ENCODE measurements around the gene CCDC171.
"Not testable (repeated sequence)": the region's sequence is repeated elsewhere in the genome, so short reads cannot be mapped to it uniquely, and the experiment has no call there.

CCDC171 gene

DNA sequence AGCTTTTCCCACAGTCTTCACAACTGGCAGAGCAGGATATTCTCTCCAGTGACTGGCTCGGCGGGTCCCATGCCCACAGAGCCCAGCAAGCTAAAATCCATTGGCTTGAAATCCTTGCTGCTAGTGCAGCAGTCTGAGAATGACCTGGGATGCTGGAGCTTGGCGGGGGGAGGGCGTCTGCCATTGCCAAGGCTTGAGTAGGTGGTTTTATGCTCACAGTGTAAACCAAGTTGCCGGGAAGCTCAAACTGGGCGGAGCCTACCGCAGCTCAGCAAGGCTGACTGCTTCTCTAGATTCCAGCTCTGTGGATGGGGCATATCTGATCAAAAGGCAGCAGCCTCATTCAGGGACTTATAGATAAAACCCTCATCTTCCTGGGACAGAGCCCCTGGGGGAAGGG lies 194.1 kb downstream of the CCDC171 start:
- DNase-seq (ENCODE audit: low read depth in 2 of 2, low spot score in 1 of 2): no peak

DNA sequence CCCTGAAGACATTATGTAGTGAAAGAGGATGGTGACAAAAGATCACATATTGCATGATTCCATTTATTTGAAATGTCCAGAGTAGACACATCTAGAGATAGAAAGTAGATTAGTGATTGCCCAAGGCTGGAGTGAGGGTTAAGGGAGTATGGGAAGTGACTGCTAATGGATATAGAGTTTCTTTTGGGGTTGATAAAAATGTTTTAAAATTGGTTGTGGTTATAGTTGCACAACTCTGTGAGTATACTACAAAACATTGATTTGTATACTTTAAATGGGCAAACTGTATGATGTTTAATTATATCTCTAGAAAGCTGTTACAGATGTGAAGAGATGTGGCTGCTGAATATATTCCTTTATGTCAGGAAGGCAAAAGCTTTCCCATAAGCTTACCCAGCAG lies 202.8 kb downstream of the CCDC171 start:
- no peak for DNase-seq (ENCODE audit: low read depth in 2 of 2, low spot score in 1 of 2)

DNA sequence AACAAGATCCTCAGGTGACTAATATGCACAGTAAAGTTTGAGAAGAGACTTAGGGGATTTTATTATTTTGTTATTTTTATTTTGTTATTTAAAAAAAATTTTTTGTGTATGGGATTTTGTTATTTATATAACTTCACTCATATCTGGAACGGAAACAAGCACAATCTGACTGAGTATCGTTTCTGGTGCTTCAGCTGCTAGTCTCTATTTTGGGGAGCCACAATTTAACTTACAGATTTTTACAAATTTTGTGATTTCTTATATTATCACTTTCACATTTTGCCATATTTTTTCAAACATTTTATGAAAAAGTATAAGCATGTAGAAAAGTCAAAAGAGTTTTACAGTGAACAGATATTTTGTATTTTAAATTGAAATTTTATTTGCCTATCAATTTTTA lies 208.7 kb downstream of the CCDC171 start:
- no peak for DNase-seq (ENCODE audit: low read depth in 2 of 2, low spot score in 1 of 2)

DNA sequence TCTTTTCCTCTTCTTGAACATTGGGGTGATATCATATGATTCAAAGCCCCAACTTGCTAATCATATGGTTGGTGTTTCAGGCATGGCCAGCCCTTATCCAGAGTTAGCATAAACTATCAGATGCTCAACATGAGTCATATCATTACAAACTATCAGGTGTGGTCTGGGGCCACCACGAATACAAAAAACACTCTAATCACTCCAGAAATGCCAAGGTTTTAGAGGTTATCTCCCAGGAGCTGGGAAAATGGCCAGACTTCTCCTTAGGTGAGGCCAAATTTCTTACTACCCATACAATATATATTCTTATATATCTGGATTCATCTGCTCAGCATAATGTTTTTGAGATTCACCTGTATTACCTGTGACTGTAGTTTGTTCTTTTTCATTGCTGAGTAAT lies 210.5 kb downstream of the CCDC171 start:
- DNase-seq (ENCODE audit: low read depth in 2 of 2, low spot score in 1 of 2): no peak

DNA sequence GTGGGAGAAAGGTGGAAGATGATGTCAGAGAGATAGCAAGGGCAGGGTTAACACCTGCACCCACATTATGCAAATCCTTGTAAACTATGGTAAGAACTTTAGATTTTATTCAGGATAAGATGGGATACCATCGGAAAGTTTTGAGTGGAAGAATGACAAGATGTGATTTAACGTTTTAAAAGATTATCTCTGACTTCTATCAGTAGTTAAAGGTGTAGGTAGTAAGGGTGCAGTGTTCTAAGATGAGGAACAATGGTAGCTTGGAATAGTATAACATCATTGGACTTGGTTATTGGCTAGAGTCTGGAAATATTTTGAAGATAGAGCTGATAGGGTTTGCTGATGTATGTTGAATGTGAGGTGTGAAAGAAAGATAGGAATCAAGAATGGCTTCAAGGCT lies 211.3 kb downstream of the CCDC171 start:
- DNase-seq (ENCODE audit: low read depth in 2 of 2, low spot score in 1 of 2): no peak

DNA sequence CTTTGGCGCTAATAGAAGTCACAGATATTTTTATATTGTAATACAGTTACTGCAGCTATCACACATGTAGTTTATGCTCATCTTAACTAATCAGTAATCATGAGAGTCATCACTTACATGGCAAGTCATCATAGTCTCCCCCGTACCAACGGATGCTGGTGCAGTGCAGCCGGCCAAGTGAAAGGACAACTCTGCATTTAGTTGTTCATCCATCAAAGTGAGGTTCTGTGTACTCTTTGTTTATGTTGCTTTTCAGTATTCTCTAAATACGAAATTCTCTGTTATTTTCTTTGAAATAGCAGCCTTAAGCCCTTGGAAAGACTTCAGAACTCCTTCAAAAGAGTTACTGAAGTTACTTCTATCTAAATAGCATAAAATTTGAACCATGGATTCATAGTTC lies 216.7 kb downstream of the CCDC171 start:
- no peak for DNase-seq (ENCODE audit: low read depth in 2 of 2, low spot score in 1 of 2)

DNA sequence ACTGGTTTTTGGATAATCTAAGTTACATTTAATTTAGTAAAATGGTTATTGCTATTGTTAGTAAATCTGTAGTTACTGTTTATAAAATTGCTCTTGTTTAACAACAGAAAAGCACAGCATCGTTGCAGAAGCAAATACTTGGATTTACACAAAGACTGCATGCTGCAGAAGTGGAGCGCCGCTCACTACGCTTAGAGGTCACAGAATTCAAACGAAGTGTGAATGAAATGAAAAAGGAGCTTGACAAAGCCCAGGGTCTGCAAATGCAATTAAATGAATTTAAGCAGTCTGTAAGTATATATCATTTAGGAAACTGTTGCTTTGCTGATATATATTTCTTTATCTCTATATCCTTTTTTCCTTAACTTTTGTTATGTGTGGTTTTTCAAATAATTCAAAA lies 226.0 kb downstream of the CCDC171 start:
- no peak for DNase-seq (ENCODE audit: low read depth in 2 of 2, low spot score in 1 of 2)

DNA sequence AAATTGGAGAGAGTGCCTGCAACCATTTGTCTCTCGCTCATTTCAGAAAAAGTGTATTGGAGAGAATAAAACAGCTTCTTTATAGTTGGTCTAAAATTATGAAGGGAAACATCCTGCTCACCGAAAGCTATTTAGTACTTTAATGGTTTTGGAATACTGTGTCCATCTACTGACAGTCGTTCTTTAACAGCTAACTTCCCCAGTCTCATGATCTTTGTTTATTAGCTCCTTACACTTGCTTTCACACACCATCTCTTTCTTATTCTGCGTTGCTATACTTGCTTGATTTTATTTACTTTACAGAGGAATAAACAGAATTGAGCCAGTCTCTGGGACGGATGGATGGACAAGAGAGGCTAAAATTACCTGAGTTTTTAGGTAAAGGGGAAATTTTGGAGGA lies 229.3 kb downstream of the CCDC171 start:
- DNase-seq (ENCODE audit: low read depth in 2 of 2, low spot score in 1 of 2): no peak

DNA sequence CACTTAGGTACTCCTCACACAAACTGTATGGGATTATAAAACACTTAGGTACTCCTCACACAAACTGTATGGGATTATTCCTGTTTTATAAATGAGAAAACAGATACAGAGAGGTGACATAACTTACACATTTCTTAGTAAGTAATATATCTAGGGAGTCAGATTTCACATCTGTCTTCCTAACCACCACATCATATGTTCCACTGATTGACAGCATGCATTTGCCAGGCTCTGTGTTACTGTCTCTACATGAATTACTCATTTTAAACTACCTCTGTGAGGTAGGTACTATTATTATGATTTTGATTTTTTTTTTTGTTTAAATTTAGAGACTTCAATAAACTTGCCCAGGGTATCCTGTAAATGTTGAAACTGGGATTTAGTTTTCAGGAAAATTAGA lies 232.7 kb downstream of the CCDC171 start:
- DNase-seq (ENCODE audit: low read depth in 2 of 2, low spot score in 1 of 2): no peak

DNA sequence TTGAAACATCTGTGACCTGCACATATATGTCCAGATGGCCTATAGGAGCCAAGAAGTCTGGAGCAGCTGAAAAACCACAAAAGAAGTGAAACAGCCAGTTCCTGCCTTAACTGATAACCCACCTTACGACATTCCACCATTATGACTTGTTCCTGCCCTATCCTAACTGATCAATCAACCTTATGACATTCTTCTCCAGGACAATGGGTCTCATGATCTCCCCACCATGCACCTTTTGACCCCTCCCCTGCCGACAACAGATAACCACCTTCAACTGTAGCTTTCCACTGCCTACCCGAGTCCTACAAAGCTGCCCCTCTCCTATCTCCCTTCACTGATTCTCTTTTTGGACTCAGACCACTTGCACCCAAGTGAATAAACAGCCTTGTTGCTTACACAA lies 233.8 kb downstream of the CCDC171 start:
- DNase-seq (ENCODE audit: low read depth in 2 of 2, low spot score in 1 of 2): no peak

DNA sequence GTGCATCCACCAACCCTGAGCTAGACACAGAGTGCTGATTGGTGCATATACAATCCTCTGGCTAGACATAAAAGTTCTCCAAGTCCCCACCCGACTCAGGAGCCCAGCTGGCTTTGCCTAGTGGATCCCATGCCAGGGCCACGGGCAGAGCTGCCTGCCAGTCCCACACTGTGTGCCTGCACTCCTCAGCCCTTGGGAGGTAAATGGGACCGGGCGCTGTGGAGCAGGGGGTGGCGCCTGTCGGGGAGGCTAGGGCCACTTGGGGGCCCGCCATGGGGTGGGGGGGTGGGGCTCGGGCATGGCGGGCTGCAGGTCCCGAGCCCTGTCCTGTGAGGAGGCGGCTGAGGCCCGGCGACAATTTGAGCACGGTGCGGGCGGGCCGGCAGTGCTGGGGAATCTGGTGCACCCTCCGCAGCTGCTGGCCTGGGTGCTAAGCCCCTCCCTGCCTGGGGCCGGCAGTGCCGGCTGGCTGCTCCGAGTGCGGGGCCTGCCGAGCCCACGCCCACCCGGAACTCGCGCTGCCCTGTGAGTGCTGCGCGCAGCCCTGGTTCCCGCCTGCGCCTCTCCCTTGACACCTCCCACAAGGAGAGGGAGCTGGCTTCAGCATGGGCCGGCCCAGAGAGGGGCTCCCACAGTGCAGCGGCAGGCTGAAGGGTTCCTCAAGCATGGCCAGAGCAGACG lies 257.5 kb downstream of the CCDC171 start:
- DNase-seq (ENCODE audit: low read depth in 2 of 2, low spot score in 1 of 2): not testable (repeated sequence)

DNA sequence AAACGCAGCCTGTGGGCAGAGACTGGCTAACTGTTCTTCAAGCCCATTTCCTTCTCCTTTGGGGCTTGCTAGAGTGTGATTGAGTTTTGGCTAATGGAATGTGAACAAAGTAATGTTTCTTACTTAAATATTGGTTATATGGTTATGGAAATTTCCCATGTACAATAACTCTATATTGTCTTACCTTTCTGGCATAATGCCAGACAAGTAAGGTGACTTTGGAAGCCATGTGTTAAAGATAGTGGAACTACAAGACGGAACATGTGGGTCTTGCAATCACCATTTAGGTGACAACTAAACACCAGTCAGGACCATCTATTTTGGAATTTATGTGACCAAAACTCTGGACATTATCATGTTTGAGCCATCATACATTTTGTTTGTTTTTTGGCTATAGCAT lies 260.2 kb downstream of the CCDC171 start:
- DNase-seq (ENCODE audit: low read depth in 2 of 2, low spot score in 1 of 2): no peak

DNA sequence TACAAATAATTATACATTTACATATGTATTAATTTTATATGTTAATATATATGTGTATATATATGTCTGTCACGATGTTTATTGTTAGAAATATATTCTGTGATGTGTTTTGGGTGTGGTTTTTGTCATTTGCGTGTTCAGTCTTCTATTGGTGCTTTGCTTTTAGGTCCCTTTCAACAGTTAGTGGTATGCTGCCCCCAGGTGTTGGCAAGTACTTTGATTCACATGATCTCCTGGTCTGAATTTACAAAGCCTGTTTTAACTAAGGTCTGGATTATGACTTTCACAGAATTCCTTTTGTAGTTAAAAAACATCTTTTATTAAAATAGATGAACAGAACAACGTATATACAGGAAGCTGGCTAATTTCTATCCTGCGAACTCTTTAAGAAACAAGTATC lies 271.5 kb downstream of the CCDC171 start:
- DNase-seq (ENCODE audit: low read depth in 2 of 2, low spot score in 1 of 2): no peak

DNA sequence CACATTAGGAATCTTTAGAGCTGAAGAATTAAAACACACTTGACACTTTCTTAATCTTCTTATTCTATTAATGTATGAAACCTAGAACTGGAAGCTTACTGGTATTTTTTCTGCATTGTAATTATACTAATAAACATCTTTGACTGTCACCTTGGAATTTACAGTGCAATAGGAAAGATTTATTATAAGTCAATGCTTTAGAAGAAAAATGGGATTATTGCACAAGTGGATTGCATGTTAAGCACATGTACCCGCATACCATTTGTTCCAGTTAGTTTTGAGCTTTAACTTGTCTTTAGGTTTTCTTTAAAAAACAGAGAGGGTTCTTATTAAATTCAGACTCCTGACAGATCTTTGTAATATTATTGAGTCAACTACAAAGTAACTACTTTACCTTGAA lies 278.5 kb downstream of the CCDC171 start:
- no peak for DNase-seq (ENCODE audit: low read depth in 2 of 2, low spot score in 1 of 2)

DNA sequence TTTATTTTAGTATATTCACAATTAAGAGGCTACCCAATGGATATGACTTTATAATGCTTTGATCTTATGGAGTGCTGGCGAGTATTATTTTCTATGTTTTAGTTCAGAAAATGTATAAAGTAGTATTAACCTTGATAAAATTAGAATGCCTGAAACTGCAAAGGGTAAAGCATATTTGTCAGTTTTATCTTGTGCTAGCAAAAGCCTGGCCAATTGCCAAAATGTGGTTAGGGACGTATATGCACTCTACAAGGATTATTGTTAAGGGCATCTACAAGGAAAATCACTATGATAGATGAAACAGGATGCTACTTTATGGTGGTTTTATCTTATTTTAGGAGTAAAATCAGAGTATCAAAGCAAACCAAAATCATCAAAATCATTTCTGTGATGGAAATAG lies 281.7 kb downstream of the CCDC171 start:
- DNase-seq (ENCODE audit: low read depth in 2 of 2, low spot score in 1 of 2): no peak

DNA sequence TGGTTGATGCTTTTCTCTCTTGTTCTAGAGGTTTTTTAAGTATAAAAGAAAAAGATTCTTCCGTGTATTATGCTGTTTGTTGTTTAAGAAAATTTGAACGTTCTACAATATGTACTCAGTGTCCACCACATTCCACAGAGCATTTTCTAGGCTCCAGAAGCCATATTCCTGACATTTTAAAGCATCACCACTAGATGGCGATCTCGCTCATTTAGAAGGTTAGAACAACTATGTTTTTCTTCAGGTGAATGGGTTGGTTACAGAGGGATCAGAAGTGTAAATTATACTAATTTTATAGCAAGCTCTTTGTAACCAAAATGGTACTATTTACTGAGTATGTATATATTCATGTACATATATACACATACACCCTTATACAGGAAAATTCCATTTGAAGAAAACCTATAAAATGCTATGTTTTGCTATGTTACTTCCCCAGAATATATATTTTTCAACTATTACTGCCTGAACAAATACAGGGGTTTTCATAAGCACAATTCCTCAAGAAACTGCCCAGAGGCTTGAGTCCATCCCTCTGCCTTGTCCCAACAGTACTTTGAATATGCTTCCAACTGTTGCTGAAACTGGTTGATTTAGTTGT lies 284.3 kb downstream of the CCDC171 start:
- no peak for DNase-seq (ENCODE audit: low read depth in 2 of 2, low spot score in 1 of 2)

DNA sequence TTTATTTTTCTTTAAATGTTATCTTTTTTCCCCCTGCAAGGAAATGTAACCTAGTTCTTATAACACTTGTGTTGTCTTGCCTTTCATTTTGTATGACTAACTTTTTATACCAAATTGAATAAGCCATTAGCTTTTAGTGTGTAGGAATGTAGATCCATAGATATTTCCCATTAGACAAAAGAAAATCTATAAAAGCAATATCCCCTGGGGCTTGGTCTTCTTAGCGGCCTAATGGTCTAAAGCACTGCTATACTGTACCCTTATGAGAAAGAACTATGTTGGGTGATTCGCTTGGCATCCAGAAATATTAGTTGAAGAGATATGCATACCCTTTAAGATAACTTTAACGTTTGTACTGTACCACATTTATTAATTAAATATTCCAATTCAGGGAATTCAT lies 289.2 kb downstream of the CCDC171 start:
- no peak for DNase-seq (ENCODE audit: low read depth in 2 of 2, low spot score in 1 of 2)

DNA sequence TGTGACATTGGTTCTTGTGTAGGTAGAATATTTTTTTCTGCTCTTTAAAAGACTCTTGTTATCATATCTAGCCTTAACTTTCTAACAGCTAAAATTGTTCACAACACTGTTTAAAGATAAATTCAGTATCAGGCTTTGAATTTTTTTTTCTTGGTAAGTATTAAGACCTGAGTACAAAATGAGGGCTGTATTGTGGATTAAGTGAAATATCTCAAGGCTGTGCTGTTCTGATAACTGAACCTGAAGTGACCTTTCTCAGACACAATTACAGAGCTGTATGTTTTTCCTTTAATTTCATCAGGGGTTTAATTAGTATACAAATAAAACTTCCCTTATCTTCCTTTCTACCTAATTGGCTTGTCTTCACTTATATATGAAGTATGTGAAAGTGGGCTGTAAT lies 290.5 kb downstream of the CCDC171 start:
- no peak for DNase-seq (ENCODE audit: low read depth in 2 of 2, low spot score in 1 of 2)

DNA sequence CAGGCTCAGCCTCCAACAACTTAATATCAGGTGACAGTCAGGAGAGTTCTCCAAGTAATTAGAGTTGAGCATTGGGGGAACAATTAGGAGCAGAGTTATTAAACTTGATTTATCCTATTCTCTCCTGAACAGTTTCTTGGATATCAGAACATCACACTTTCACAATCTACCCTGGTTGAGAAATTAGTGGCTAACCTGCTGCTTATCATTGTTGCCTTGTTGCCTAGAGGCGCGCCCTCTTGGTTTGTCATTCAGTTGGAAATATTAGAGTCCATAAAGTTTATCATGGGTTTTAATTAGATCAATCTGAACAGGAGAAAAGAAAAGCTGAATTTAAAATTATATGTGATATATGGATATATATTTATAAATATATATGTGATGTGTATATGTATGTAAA lies 291.1 kb downstream of the CCDC171 start:
- no peak for DNase-seq (ENCODE audit: low read depth in 2 of 2, low spot score in 1 of 2)

DNA sequence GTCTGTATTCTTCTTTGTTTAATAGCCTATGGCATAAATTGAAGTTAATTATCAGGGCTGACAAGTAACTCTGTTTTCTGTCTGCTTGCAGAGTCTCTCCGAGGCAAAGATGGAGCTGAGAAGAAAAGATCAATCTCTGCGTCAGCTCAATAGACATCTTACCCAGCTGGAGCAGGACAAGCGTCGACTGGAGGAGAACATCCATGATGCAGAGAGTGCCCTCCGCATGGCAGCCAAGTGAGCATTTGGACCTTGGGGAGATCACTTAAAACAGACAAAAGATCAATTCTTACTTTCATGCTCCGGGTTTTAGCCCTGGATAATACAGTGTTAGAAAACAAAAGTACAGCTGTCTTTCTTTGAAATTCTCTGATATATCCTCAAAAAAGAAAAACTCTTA lies 293.8 kb downstream of the CCDC171 start:
- DNase-seq (ENCODE audit: low read depth in 2 of 2, low spot score in 1 of 2): no peak

DNA sequence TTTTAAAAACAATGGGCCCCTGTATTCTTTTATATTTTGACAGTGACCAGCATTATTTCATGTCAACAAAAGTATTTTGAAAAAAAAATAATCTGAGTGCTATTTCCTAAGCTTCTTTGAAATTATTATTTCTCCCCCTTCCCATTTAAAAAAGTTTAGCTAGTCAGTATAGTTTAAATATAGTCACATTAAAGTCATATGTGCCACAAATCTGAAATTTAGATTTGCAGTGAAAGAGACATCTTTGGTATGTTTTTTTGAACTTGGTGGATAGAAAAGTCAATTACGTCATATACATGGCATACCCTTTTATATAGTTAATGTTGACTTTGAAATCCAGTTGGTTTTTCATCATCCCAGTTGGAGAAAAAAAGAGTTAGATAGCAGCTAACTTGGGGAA lies 297.0 kb downstream of the CCDC171 start:
- DNase-seq (ENCODE audit: low read depth in 2 of 2, low spot score in 1 of 2): no peak

DNA sequence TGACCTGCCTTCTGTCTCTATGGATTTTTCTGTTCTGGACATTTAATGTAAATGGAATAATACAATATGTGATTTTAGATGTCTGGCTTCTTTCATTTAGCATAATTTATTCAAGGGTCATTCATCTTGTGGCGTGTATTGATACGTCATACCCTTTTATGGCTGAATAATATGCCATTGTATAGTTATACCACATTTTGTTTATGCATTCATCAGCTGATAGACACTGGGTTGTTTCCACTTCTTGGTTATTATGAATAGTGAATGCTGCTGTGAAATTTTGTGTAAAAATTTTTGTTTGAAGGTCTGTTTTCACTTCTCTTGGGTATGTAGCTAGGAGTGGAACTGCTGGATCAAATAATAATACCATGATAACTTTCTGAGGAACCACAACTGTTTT lies 298.9 kb downstream of the CCDC171 start:
- DNase-seq (ENCODE audit: low read depth in 2 of 2, low spot score in 1 of 2): no peak

DNA sequence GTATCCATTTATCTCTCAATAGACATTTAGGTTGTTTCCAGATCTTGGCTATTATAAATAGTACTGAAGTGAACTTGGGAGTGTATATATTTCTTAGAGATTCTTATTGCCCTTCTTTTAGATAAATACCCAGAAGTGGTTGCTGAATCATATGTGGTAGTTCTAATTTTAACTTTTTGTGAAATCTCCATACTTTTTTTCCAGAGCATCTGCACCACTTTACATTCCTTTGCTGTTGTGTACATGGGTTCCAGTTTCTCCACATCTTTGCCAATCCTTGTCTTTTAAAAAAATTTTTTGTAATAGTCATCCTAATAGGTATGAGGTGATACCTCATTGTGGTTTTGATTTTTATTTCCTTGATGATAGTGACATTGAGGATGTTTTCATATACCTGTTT lies 303.7 kb downstream of the CCDC171 start:
- no peak for DNase-seq (ENCODE audit: low read depth in 2 of 2, low spot score in 1 of 2)

All from stimulated activated CD8-positive, alpha-beta memory T cell treated with anti-CD3 and anti-CD28 coated beads, Interleukin-4, amount 100 ng/mL, for 1 hour (primary cell).